Small intestine (tissue), 7 donors: ENCODE measurements around the gene PHACTR3. TPM values are rescaled to one million over a fixed set of nuclear protein-coding genes. Genes with fewer than 3 reads are reported as not detected.
"Not testable (repeated sequence)": the region's sequence is repeated elsewhere in the genome, so short reads cannot be mapped to it uniquely, and the experiment has no call there.

ENCODE experiments used
- DNase-seq, 2 donors: peaks; one replicate each; pipeline versions ENCODE4 v3.0.0 to v3.0.0-alpha.2; 2013
- FAIRE-seq: peaks from 2 replicates; lab custom pipeline; 2012; peaks lifted over from hg19 to GRCh38; lab: Jason Lieb, UNC
- H3K27ac ChIP-seq, 3 donors: one replicate each; pipeline ENCODE4 v1.5.1; 2013; ENCODE audit warnings: low read length in 2 of 3, mild to moderate bottlenecking in 2 of 3, control low read depth in 1 of 3, inconsistent platforms in 1 of 3, low read depth in 1 of 3, moderate library complexity in 1 of 3
- H3K27me3 ChIP-seq, 3 donors: one replicate each; pipeline ENCODE4 v1.6.1; 2013; ENCODE audit warnings: low read length in 3 of 3, inconsistent platforms in 1 of 3; ENCODE audit not compliant: control insufficient read depth in 3 of 3, insufficient read depth in 3 of 3
- H3K36me3 ChIP-seq, 3 donors: one replicate each; pipeline ENCODE4 v1.6.1; 2013; ENCODE audit warnings: low read length in 3 of 3, inconsistent platforms in 1 of 3, low read depth in 1 of 3, mild to moderate bottlenecking in 1 of 3, moderate library complexity in 1 of 3; ENCODE audit not compliant: control insufficient read depth in 3 of 3, insufficient read depth in 2 of 3
- H3K4me1 ChIP-seq, 3 donors: one replicate each; pipeline ENCODE4 v1.6.1; 2013; ENCODE audit warnings: low read length in 2 of 3, inconsistent platforms in 1 of 3, low read depth in 1 of 3, mild to moderate bottlenecking in 1 of 3, moderate library complexity in 1 of 3; ENCODE audit not compliant: control insufficient read depth in 3 of 3, insufficient read depth in 2 of 3
- H3K4me3 ChIP-seq, 3 donors: one replicate each; pipeline ENCODE4 v1.5.1; 2013; ENCODE audit warnings: low read length in 3 of 3, control low read depth in 1 of 3, inconsistent platforms in 1 of 3, low read depth in 1 of 3, mild to moderate bottlenecking in 1 of 3, moderate library complexity in 1 of 3
- H3K9me3 ChIP-seq, 2 donors: one replicate each; pipeline ENCODE4 v1.6.1; 2013; ENCODE audit warnings: low read depth in 1 of 2, low read length in 1 of 2; ENCODE audit not compliant: control insufficient read depth in 2 of 2, insufficient read depth in 1 of 2
- WGBS, 3 donors: extraction: QIAGEN DNeasy Blood & Tissue Kit; methylation state at CpG; one replicate each; pipeline ENCODE4 v1.1.7; 2013; 5-methylcytosine and 5-hydroxymethylcytosine counted together
- polyA plus RNA-seq, 4 donors: library from polyadenylated mRNA; stranded (reverse) in 3 of 4; unstranded in 1 of 4; fragments of 200-250 nt in 3 of 4; fragments of 120-200 nt in 1 of 4; gene quantifications; one replicate each; pipeline versions ENCODE4 v1.2.1 to v1.2.3, GENCODE V29; 2013
- donor health status: healthy with polysubstance abuse.
- donor health status: control.
- donor health status: control.
- donor health status: Bipolar disorder and iron deficiency.
- donor health status: healthy.

Gene PHACTR3
- polyA plus RNA-seq, 4 donors: 1.9 to 7.1 (median 4.9) TPM

GRCh38 chr20:59890035-59890434 lies 285.7 kb downstream of the PHACTR3 start:
- H3K27me3 ChIP-seq, H3K9me3 ChIP-seq, FAIRE-seq, H3K4me1 ChIP-seq, H3K36me3 ChIP-seq, H3K27ac ChIP-seq, DNase-seq, H3K4me3 ChIP-seq: not testable (repeated sequence)
- WGBS, 3 donors: 87 to 95% (median 91%) methylated on average over 2 of the region's 2 CpGs

GRCh38 chr20:59891581-59891980 lies 287.2 kb downstream of the PHACTR3 start:
- Histone ChIP-seq H3K4me3 (no peak overlapping the region), H3K27me3 (no peaks in the 10 kb centered on the region), H3K27ac (no peak overlapping the region), H3K4me1 (no peaks in the 10 kb centered on the region), H3K9me3 (no peaks in the 10 kb centered on the region), H3K36me3 (no peaks in the 10 kb centered on the region)
- WGBS, 3 donors: 79 to 83% (median 83%) methylated on average over 1 of the region's 1 CpG
- DNase-seq (no peak), FAIRE-seq (no peak)

- no peak overlapping the region for H3K27ac ChIP-seq
- FAIRE-seq (peak; percentile 89), DNase-seq (peak; percentile 31 to 67)
- no peaks in the 10 kb centered on the region for H3K4me1 ChIP-seq
- no peak overlapping the region for H3K4me3 ChIP-seq
- no peaks in the 10 kb centered on the region for H3K27me3 ChIP-seq
- no peaks in the 10 kb centered on the region for H3K36me3 ChIP-seq
- H3K9me3 ChIP-seq: no peaks in the 10 kb centered on the region
- WGBS, 3 donors: 9 to 60% (median 33%) methylated on average over 1 of the region's 1 CpG
Measured at GRCh38 chr20:59895908-59896307, 291.6 kb downstream of the PHACTR3 start.
